ENCODE results near the gene NLRP7.

Gene NLRP7

DNA sequence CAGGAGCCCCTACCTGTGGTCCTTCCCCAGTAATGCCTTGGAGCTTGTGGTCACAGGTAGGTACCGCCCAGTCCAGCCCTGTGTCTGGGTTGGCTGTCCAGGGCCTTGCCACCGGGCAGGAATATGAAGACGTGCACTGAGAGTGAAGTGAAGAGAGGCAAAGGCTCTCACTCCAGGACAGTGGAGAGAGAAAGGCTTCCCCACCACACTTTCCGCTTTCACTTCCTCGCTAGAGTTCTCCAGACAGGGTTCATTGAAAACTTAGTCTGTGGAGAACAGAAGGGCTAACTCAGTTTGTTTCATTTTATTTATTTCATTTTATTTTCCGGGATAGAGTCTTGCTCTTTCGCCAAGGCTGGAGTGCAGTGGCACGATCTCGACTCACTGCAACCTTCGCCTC, 59.1 kb downstream of the NLRP7 start:
- Histone ChIP-seq H3K4me1 (ENCODE audit: control insufficient read depth, insufficient read depth, low read length) (no peaks in the 10 kb centered on the region), H3K27me3 (ENCODE audit: control insufficient read depth, insufficient read depth, low read length) (no peaks in the 10 kb centered on the region), H3K36me3 (ENCODE audit: control insufficient read depth, insufficient read depth, low read length) (no peaks in the 10 kb centered on the region), H3K9ac (ENCODE audit: low read length) (no peak overlapping the region), H3K27ac (ENCODE audit: low read depth, low read length) (no peak overlapping the region), H3K4me3 (ENCODE audit: low read length) (no peak overlapping the region)

DNA sequence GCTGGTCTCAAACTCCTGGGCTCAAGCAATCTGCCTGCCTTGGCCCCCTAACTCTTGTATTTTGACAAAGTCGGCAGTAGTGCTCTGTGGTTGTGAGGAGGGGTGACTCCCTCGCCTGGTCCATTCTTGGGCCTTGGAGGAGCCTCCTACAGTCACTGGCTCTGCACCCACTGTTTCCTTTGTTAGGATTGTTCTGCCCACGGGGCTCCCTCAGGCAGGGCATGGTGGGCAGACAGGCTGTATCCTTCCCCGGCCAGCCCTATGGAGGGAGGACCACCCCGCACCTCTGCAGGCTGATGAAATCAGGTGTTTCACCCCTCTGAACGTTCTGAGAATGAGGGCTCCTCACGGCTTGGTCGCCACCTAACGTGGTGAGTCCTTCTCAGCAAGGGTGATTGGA, 64.1 kb downstream of the NLRP7 start:
- Histone ChIP-seq H3K9ac (ENCODE audit: low read length) (no peak overlapping the region), H3K4me1 (ENCODE audit: control insufficient read depth, insufficient read depth, low read length) (no peaks in the 10 kb centered on the region), H3K4me3 (ENCODE audit: low read length) (no peak overlapping the region), H3K27ac (ENCODE audit: low read depth, low read length) (no peak overlapping the region), H3K27me3 (ENCODE audit: control insufficient read depth, insufficient read depth, low read length) (no peaks in the 10 kb centered on the region), H3K36me3 (ENCODE audit: control insufficient read depth, insufficient read depth, low read length) (no peaks in the 10 kb centered on the region)

DNA sequence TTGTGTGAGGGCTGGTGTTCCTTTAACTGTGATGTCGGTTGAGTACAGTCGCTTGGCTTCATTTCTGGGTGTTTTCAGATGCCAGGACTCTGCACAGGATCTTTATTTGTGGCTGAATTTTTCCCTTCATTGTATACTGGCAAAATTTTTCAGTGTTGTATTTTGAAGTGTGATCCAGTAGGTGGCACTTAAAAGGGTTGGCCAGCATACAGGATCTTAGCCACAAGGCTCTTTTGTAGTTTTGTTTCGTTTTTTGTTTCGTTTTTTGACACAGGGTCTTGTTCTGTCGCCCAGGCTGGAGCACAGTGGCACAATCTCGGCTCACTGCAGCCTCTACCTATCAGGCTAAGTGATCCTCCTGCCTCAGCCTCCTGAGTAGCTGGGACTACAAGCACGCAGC, 64.6 kb downstream of the NLRP7 start:
- no peak overlapping the region for H3K4me3 ChIP-seq (ENCODE audit: low read length)
- H3K4me1 ChIP-seq (ENCODE audit: control insufficient read depth, insufficient read depth, low read length) = no peaks in the 10 kb centered on the region
- H3K36me3 ChIP-seq (ENCODE audit: control insufficient read depth, insufficient read depth, low read length) = no peaks in the 10 kb centered on the region
- no peak overlapping the region for H3K9ac ChIP-seq (ENCODE audit: low read length)
- H3K27me3 ChIP-seq (ENCODE audit: control insufficient read depth, insufficient read depth, low read length) = no peaks in the 10 kb centered on the region
- H3K27ac ChIP-seq (ENCODE audit: low read depth, low read length) = no peak overlapping the region

DNA sequence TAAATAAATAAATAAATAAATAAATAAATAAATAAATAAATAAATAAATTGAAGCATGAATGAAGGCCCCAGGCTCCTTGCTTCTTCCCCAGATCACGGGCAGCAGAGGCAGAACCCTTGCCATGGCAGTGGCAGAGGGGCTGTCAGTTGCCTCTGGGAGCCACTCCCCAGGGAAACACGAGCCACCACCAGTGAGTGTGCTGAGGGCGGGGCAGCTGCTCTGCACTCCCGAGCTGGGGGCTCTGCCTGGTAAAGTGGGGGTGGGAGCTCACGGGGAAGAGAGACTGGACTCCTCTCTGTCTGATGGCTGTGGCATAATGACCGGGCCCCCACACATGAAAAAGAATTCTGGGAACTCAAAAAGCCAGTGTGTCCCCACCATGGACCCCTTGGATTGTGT, 65.4 kb downstream of the NLRP7 start:
- Histone ChIP-seq H3K4me3 (ENCODE audit: low read length) (no peak overlapping the region), H3K9ac (ENCODE audit: low read length) (no peak overlapping the region), H3K4me1 (ENCODE audit: control insufficient read depth, insufficient read depth, low read length) (no peaks in the 10 kb centered on the region), H3K36me3 (ENCODE audit: control insufficient read depth, insufficient read depth, low read length) (no peaks in the 10 kb centered on the region), H3K27ac (ENCODE audit: low read depth, low read length) (no peak overlapping the region), H3K27me3 (ENCODE audit: control insufficient read depth, insufficient read depth, low read length) (no peaks in the 10 kb centered on the region)

DNA sequence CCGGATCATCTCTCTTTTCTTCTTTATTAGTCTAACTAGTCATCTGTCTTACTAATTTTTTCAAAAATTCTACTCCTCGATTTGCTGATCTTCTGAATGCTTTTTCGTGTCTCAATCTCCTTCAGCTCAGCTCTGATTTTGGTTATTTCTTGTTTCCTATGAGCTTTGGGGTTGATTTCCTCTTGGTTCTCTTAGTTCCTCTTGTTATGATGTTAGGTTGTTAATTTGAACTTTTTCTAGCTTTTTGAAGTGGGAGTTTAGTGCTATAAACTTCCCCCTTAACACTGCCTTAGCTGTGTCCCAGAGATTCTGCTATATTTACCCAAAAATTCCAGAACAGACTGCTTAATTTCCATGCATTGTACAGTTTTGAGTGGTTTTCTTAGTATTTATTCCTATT, 69.9 kb downstream of the NLRP7 start:
- no peak overlapping the region for H3K4me3 ChIP-seq (ENCODE audit: low read length)
- no peak overlapping the region for H3K27ac ChIP-seq (ENCODE audit: low read depth, low read length)
- no peaks in the 10 kb centered on the region for H3K4me1 ChIP-seq (ENCODE audit: control insufficient read depth, insufficient read depth, low read length)

DNA sequence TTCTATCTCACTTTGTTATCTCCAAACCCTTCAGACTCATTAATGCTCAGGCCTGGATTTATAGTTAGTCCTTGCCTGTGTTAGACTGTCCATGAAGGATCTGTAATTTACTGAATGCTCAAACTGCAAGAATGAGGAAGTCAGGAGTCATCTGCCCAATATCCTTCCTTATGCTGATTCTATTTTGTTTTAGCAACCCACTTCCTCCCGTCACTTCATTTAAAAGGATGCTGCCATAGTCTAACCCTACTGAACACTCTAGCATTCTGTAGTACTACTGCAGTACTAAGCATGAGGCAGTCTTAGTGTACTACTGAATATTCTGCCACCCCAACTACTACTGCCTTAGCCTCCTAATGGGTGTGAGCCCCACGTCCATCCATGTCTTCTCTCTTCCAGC, 71.8 kb downstream of the NLRP7 start:
- H3K27me3 ChIP-seq (ENCODE audit: control insufficient read depth, insufficient read depth, low read length) = no peaks in the 10 kb centered on the region
- no peaks in the 10 kb centered on the region for H3K4me1 ChIP-seq (ENCODE audit: control insufficient read depth, insufficient read depth, low read length)
- no peaks in the 10 kb centered on the region for H3K36me3 ChIP-seq (ENCODE audit: control insufficient read depth, insufficient read depth, low read length)
- H3K9ac ChIP-seq (ENCODE audit: low read length) = no peak overlapping the region
- no peak overlapping the region for H3K27ac ChIP-seq (ENCODE audit: low read depth, low read length)
- no peak overlapping the region for H3K4me3 ChIP-seq (ENCODE audit: low read length)

More for the DNA sequence above, 69.9 kb downstream of the NLRP7 start:
- Histone ChIP-seq H3K27me3 (ENCODE audit: control insufficient read depth, insufficient read depth, low read length) (no peaks in the 10 kb centered on the region), H3K9ac (ENCODE audit: low read length) (no peak overlapping the region), H3K36me3 (ENCODE audit: control insufficient read depth, insufficient read depth, low read length) (no peaks in the 10 kb centered on the region)

DNA sequence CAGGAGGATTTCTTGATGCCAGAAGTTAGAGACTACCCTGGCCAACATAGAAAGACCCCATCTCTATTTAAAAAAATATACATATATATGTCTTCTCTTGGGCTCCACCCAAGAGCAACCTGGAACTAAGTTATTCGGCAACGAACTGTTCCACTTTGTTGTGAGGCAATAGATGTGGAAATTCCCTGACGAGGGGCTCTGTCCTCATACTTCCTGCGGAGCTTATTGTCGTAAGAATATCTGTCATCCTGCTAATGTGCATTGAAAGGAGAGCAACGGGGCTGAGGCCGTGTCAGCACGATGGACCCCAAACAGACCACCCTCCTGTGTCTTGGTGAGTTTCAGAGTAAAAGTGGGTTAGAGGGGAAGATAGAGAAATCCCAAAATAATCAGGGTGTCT, 73.3 kb downstream of the NLRP7 start, which contains the start of gene FCAR:
TSS of gene FCAR (plus strand) at position 246 of the 400 bp plus-strand sequence. CDS start at position 301, 55 bp downstream.
- no peaks in the 10 kb centered on the region for H3K27me3 ChIP-seq (ENCODE audit: control insufficient read depth, insufficient read depth, low read length)
- H3K4me1 ChIP-seq (ENCODE audit: control insufficient read depth, insufficient read depth, low read length) = no peaks in the 10 kb centered on the region
- H3K27ac ChIP-seq (ENCODE audit: low read depth, low read length) = no peak within 1 kb of the TSS
- H3K36me3 ChIP-seq (ENCODE audit: control insufficient read depth, insufficient read depth, low read length) = no peaks in the 10 kb centered on the region
- H3K4me3 ChIP-seq (ENCODE audit: low read length) = no peak within 1 kb of the TSS
- H3K9ac ChIP-seq (ENCODE audit: low read length) = no peak within 1 kb of the TSS
